NCI-H1436 (cell line): ENCODE measurements around the gene CXorf51A.
"Not testable (repeated sequence)": the region's sequence is repeated elsewhere in the genome, so short reads cannot be mapped to it uniquely, and the experiment has no call there.

Experiments
- DNase-seq: peaks from one replicate; lab custom pipeline; 2025; lab: John Stamatoyannopoulos, UW

The CXorf51A gene

DNA sequence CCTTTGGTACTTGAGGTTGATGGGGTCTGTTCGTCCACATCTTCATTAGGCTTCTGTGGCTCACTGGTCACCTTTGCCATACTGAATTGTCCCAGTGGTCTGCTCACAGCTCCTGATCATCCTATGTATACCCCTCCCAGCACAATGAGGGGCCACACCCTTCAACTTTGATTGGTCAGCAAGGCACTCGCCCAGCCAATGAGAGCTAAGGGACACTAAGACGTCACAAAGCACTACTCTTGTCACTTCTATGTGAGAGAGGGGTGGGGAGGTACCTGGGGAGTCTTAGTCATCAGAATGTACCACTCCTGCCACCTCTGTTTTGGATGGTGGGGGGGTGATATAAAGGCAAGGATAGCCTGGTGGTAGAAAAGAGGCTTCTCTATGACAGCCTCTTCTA, at the start of gene CXorf51A:
CXorf51A (minus strand) TSS at position 101 of the 400 bp plus-strand sequence; CDS start at position 80, 21 bp downstream.
- DNase-seq: not testable (repeated sequence)

DNA sequence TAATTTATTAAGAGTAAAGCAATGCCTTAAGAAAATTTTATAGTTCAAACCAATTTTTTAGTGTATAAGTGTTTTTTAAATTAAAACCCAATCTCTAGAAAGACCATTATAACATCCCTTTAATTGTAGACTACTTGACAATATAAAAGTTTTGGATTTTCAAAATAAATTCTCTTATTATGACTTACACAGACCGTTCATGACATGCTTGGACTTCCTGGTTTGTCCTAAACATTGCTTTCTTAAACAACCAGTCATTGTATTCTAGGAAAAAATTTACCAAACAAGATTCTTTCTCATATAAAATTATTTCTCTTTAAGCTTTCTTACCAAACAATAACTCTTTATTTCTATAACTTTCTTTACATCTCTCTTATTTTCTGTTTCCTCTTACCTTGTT, 49.0 kb upstream of the CXorf51A start:
- DNase-seq: no peak

DNA sequence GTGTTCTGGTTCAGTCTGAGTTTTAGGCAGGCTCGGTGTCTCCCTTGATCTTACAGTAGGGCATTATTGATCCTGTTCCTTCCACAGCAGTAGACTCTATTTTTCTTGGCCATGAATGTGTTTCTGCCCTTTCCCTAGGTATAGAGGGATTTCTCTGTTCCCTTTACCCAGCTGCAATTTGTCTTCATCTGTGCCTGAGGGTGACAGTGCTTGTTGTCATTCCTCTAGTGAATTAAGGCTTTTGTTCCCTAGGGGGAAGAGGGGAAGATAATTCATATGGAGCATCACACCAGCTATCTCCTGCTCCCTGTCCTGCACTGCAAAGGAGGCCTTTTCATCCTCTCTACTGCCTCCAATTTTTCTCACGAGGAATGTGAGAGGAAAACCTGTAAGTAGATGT, 39.7 kb upstream of the CXorf51A start:
- DNase-seq: no peak

DNA sequence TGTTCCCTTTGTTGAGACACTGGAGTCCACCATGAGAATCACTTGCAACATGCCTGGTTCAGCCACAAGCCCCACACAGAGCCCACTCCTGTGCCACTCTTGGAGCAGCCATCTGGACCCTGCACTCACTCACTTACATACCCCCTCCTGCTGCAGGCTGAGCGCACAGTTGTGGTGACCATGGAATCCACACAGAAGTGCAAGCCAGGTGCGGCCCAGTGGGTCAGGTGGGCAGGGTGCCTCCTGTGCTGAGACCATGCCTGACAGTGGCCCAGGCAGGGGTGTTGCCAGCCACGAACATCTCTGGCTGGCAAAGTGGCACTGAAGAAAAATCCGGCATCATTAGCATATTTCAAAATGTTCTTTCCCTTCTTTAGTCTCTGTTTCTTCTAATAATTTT, 17.4 kb upstream of the CXorf51A start:
- no peak for DNase-seq

DNA sequence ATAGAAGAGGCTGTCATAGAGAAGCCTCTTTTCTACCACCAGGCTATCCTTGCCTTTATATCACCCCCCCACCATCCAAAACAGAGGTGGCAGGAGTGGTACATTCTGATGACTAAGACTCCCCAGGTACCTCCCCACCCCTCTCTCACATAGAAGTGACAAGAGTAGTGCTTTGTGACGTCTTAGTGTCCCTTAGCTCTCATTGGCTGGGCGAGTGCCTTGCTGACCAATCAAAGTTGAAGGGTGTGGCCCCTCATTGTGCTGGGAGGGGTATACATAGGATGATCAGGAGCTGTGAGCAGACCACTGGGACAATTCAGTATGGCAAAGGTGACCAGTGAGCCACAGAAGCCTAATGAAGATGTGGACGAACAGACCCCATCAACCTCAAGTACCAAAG, 5.1 kb downstream of the CXorf51A start, which contains the start of gene CXorf51B:
CXorf51B (plus strand) TSS at position 301 of the 400 bp plus-strand sequence; CDS start at position 322, 21 bp downstream.
- DNase-seq: not testable (repeated sequence)
